ENCODE data around the gene IDUA. TPM values are rescaled to one million over a fixed set of nuclear protein-coding genes. Genes with fewer than 3 reads are reported as not detected.

IDUA gene
- total RNA-seq, 1 donor from 2014 or later = 9.0 TPM

DNA sequence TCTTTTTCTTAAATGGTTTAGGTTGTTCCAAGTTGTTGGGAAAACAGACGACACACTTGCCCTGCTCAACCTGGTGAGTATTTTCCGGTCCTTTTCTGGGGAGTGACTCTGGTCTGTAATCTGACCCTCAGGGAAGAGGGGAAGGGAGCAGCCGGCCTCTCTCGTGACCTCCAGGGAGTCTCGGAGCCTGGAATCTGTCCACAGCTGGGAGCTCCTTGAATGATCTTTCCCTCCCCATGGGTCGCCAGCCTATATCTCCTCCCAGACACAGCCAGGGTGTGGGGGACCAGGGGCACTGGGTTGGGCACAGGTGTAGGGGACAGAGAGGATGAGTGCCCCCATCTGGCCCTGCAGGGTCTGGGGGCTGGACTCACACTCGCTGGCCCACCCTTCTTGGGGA lies 35.7 kb upstream of the IDUA start:
- H3K9me3 ChIP-seq (replicated peaks) = no peaks in the 10 kb centered on the region
- TF ChIP-seq, protein P1, sequence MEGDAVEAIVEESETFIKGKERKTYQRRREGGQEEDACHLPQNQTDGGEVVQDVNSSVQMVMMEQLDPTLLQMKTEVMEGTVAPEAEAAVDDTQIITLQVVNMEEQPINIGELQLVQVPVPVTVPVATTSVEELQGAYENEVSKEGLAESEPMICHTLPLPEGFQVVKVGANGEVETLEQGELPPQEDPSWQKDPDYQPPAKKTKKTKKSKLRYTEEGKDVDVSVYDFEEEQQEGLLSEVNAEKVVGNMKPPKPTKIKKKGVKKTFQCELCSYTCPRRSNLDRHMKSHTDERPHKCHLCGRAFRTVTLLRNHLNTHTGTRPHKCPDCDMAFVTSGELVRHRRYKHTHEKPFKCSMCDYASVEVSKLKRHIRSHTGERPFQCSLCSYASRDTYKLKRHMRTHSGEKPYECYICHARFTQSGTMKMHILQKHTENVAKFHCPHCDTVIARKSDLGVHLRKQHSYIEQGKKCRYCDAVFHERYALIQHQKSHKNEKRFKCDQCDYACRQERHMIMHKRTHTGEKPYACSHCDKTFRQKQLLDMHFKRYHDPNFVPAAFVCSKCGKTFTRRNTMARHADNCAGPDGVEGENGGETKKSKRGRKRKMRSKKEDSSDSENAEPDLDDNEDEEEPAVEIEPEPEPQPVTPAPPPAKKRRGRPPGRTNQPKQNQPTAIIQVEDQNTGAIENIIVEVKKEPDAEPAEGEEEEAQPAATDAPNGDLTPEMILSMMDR (IDR thresholded peaks at IDR 0.05; ENCODE audit: borderline replicate concordance) = no peak
- H3K27me3 ChIP-seq (ENCODE audit: low read depth) = no peaks in the 10 kb centered on the region
- no peak overlapping the region for H3K4me3 ChIP-seq
- H3K36me3 ChIP-seq = peaks cover 35% of the 10 kb centered on the region
- no peak for DNase-seq
- H3K4me1 ChIP-seq = peaks cover 7% of the 10 kb centered on the region
- intact Hi-C loops (cut with micrococcal nuclease) = no loop called here
- no peak overlapping the region for H3K27ac ChIP-seq (replicated peaks)

DNA sequence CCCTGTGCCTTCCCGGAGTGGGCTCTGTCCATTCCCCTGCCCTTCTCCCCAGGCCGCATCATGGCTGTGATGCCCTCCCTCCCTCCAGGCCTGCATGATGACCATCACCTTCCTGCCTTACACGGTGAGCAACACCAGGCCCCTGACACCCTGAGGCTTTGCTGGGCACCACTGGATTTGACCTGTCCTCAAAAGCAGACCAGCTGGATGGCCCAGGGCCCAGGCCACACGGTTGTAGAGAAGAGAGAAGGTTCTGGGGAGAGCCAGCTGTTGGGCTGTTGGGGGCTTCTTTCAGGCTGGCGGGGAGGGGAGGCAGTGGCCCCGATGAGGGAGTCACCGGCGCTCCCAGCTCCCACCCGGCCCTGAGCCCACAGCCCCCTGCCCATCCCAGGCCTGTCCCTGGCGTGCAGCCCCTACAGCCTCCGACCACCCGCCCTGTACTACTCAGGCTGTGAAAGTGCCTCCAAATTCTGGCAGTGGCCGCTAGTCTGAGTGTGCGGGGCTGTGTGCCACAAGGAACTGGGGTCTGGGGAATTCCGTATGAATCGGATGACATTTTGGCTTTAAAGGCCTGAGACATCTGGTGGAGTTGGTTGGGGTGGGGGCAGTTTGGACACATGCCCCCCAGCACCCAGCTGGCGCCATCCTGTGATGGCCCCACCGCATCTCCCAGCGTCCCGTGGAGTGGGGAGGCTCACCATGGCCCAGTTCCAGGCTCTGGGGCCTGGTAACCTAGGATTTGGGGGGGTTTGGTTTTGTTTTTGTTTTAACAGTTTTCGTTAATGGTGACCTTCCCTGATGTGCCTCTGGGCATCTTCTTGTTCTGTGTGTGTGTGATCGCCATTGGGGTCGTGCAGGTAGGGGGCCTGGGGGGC lies 35.0 kb upstream of the IDUA start:
- no peak for DNase-seq
- intact Hi-C loops (cut with micrococcal nuclease) = no loop called here
- H3K36me3 ChIP-seq = peaks cover 35% of the 10 kb centered on the region

DNA sequence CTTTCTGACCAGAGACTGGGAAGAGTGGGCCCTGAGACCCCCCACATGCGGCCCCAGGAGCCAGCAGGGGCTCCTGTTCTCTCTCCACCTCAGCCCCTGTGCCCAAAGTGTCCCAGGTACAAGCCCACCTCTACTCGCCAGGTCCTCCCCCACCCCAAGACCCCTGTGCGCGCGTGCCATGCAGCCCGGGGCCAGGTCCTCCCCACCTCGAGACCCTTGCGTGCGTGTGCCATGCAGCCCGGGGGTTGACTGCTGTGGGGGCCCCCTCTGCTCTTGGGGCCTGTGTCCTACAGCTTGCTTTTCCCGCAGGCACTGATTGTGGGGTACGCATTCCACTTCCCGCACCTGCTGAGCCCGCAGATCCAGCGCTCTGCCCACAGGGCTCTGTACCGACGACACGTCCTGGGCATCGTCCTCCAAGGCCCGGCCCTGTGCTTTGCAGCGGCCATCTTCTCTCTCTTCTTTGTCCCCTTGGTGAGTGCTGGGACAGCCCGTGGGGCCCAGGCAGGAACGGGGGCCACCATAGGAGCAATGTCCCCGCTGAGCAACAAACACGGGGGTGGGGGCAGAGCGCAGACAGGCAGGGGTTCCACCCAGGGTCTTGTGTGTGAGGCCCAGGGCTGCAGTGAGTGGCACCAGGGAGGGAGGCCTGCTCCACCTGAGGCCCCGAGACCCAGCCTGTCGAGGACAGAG lies 33.8 kb upstream of the IDUA start:
- Histone ChIP-seq H3K27me3 (ENCODE audit: low read depth) (no peaks in the 10 kb centered on the region), H3K9me3 (replicated peaks) (no peaks in the 10 kb centered on the region), H3K27ac (replicated peaks) (no peak overlapping the region), H3K4me3 (no peak overlapping the region), H3K4me1 (peaks cover 3% of the 10 kb centered on the region), H3K36me3 (peaks cover 40% of the 10 kb centered on the region)
- intact Hi-C loops (cut with micrococcal nuclease) = no loop called here
- TF ChIP-seq, protein P1 (IDR thresholded peaks at IDR 0.05; ENCODE audit: borderline replicate concordance) = no peak
- no peak for DNase-seq

More for the DNA sequence above, 35.0 kb upstream of the IDUA start:
- Histone ChIP-seq H3K27ac (replicated peaks) (no peak overlapping the region), H3K4me1 (peaks cover 7% of the 10 kb centered on the region), H3K9me3 (replicated peaks) (no peaks in the 10 kb centered on the region), H3K27me3 (ENCODE audit: low read depth) (no peaks in the 10 kb centered on the region), H3K4me3 (no peak overlapping the region)
- TF ChIP-seq, protein P1 (IDR thresholded peaks at IDR 0.05; ENCODE audit: borderline replicate concordance) = no peak

DNA sequence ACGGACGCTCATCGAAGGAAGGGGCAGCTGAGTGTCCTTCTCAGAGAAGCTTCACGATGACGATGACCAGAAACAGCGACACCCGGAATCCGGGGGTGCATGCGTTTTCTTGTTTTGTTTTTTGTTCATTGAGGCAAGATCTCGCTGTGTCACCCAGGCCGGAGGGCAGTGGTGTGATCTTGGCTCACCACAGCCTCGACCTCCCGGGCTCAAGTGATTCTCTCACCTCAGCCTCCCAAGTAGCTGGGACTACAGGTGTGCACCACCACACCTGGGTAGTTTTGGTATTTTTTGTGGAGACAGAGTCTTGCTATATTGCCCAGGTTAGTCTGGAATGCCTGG lies 33.3 kb upstream of the IDUA start:
- H3K27me3 ChIP-seq (ENCODE audit: low read depth) = no peaks in the 10 kb centered on the region
- H3K9me3 ChIP-seq (replicated peaks) = no peaks in the 10 kb centered on the region
- H3K4me3 ChIP-seq = no peak overlapping the region
- H3K4me1 ChIP-seq = no peaks in the 10 kb centered on the region
- TF ChIP-seq, protein P1 (IDR thresholded peaks at IDR 0.05; ENCODE audit: borderline replicate concordance) = no peak
- H3K36me3 ChIP-seq = peaks cover 45% of the 10 kb centered on the region
- no peak overlapping the region for H3K27ac ChIP-seq (replicated peaks)
- intact Hi-C loops (cut with micrococcal nuclease) = no loop called here
- no peak for DNase-seq

DNA sequence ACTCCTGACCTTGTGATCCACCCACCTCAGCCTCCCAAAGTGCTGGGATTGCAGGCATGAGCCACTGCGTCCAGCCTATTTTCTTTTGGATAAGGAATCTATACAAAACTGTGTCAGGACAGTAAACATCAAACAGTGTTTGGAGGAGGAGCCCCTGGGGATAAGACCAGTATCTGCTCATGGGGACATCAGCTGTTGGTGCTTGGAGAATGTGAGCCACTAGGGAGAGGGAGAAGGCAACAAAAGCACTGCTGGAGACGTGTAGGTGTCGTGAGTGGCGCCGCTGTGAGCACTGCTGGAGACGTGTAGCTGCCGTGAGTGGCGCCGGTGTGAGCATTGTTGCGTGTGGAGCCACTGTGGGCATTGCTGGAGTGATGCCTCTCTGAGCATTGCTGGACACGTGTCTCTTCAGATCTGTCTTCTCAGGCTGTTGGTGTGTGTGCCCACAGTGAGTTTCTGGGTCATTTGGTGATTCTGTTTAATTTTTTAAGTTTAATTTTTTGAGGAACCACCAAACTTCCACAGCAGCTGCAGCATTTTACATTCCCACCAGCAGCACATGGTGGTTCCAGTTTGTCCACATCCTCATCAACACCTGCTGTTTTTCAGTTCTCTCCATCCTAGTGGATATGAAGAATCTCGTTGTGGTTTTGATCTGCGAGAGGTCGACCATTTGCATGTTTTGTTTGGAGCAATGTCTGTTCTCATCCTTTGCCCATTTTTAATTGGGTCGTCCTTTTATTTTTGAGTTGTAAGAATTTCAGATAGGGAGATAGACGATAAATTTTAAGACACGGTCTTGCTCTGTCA lies 32.4 kb upstream of the IDUA start:
- H3K36me3 ChIP-seq = peaks cover 46% of the 10 kb centered on the region
- TF ChIP-seq, protein P1 (IDR thresholded peaks at IDR 0.05; ENCODE audit: borderline replicate concordance) = no peak
- DNase-seq = no peak
- no peak overlapping the region for H3K4me3 ChIP-seq
- H3K9me3 ChIP-seq (replicated peaks) = no peaks in the 10 kb centered on the region
- intact Hi-C loops (cut with micrococcal nuclease) = no loop called here
- H3K27me3 ChIP-seq (ENCODE audit: low read depth) = no peaks in the 10 kb centered on the region
- no peaks in the 10 kb centered on the region for H3K4me1 ChIP-seq
- H3K27ac ChIP-seq (replicated peaks) = no peak overlapping the region
